Uterus (tissue), 2 donors: ENCODE measurements around the gene BMP5.

Experiments used
- POLR2A ChIP-seq, 2 donors: fragments of 450-650 bp; IDR thresholded peaks; one replicate each; pipeline ENCODE4 v1.6.1; 2016; ENCODE audit warnings: antibody characterized with exemption in 2 of 2, mild to moderate bottlenecking in 1 of 2, moderate library complexity in 1 of 2
- TF ChIP-seq, protein P1 (sequence below), 4 experiments: fragments of 200-600 bp in 2 of 4; fragments of 450-650 bp in 2 of 4; sonication (generic) in 2 of 4; IDR thresholded peaks; one replicate each; pipeline ENCODE4 v1.5.1; 2016 to 2019; ENCODE audit warnings: antibody characterized with exemption in 4 of 4, mild to moderate bottlenecking in 2 of 4, moderate library complexity in 1 of 4

DNA sequence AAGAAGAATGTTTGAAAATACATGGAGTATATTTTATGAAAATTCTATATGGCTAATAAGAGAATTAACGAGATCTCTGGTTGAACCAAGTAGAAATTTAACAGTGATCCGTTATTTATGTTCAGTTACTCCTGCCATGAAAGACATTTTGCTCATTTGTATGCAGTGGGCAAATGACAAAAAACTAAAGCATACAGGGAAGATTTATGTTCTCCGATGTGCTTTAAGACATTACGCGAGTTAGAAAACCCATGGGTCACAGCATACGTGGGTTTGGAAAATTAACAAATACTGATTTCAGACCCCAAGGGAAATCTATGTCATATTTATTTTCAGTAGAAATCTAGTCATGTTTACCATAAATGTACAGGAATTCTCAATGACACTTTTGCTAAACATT is 90.1 kb downstream of the BMP5 start:
- TF ChIP-seq, protein P1, sequence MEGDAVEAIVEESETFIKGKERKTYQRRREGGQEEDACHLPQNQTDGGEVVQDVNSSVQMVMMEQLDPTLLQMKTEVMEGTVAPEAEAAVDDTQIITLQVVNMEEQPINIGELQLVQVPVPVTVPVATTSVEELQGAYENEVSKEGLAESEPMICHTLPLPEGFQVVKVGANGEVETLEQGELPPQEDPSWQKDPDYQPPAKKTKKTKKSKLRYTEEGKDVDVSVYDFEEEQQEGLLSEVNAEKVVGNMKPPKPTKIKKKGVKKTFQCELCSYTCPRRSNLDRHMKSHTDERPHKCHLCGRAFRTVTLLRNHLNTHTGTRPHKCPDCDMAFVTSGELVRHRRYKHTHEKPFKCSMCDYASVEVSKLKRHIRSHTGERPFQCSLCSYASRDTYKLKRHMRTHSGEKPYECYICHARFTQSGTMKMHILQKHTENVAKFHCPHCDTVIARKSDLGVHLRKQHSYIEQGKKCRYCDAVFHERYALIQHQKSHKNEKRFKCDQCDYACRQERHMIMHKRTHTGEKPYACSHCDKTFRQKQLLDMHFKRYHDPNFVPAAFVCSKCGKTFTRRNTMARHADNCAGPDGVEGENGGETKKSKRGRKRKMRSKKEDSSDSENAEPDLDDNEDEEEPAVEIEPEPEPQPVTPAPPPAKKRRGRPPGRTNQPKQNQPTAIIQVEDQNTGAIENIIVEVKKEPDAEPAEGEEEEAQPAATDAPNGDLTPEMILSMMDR (IDR thresholded peaks at IDR 0.05), result no peak
- TF ChIP-seq POLR2A (IDR thresholded peaks at IDR 0.05), result no peak
